Calu3 (cell line): ENCODE results near the gene NPC1L1. TPM values are rescaled to one million over a fixed set of nuclear protein-coding genes. Genes with fewer than 3 reads are reported as not detected.

Experiments used
- BruUV-seq: library from RNA; stranded (reverse); fragments of 400-500 nt; replicated peaks from 2 replicates; lab custom pipeline; 2021; lab: Mats Ljungman, UMichigan
- CTCF ChIA-PET: fragments of 300-600 bp; sonication (Branson Sonifier 250); formaldehyde crosslinking; loops from one replicate; lab custom pipeline; 2022; ENCODE audit warnings: antibody characterized with exemption; lab: Charles Lee
- DNase-seq: peaks from one replicate; pipeline ENCODE4 v3.0.0; 2022
- H3K27ac Mint-ChIP-seq: one replicate; pipeline ENCODE4 v1.8.0; 2022; ENCODE audit warnings: mixed read lengths; ENCODE audit not compliant: unreplicated experiment
- H3K27me3 Mint-ChIP-seq: one replicate; pipeline ENCODE4 v1.8.0; 2022; ENCODE audit warnings: mixed read lengths; ENCODE audit not compliant: unreplicated experiment
- H3K36me3 Mint-ChIP-seq: one replicate; pipeline ENCODE4 v1.8.0; 2022; ENCODE audit warnings: mild to moderate bottlenecking, moderate library complexity, mixed read lengths; ENCODE audit not compliant: insufficient read depth, unreplicated experiment
- H3K4me1 Mint-ChIP-seq: one replicate; pipeline ENCODE4 v1.8.0; 2022; ENCODE audit warnings: mild to moderate bottlenecking, low read depth, mixed read lengths; ENCODE audit not compliant: unreplicated experiment
- H3K4me3 Mint-ChIP-seq: one replicate; pipeline ENCODE4 v1.8.0; 2022; ENCODE audit warnings: mild to moderate bottlenecking, low read depth, moderate library complexity, mixed read lengths; ENCODE audit not compliant: unreplicated experiment
- H3K9me3 Mint-ChIP-seq: one replicate; pipeline ENCODE4 v1.8.0; 2022; ENCODE audit warnings: low read depth, mixed read lengths; ENCODE audit not compliant: unreplicated experiment
- CTCF ChIP-seq: fragments of 200-600 bp; IDR thresholded peaks from one replicate; pipeline ENCODE4 v1.8.0; 2022; ENCODE audit warnings: antibody characterized with exemption; ENCODE audit not compliant: unreplicated experiment
- intact Hi-C: fragments of 100-400 bp; cut with micrococcal nuclease; formaldehyde crosslinking; loops from one replicate; pipeline ENCODE4 v1.10.0; 2022; ENCODE audit not compliant: unreplicated experiment
- total RNA-seq: library from RNA; stranded (reverse); gene quantifications from 2 replicates; pipeline ENCODE4 v1.2.3, GENCODE V29; 2022

Gene NPC1L1
- total RNA-seq, 1 experiment from 2014 or later = 46.0 TPM

- CTCF ChIA-PET = interaction anchor here (1.4 kb wide), 1 partner anchor 8 kb away, joined by 5 read pairs; no protein-coding TSS in a partner anchor
- Mint-ChIP-seq H3K36me3 (no peaks in the 10 kb centered on the region), H3K9me3 (no peaks in the 10 kb centered on the region), H3K4me3 (no peak overlapping the region), H3K27ac (no peak overlapping the region), H3K4me1 (no peaks in the 10 kb centered on the region), H3K27me3 (no peaks in the 10 kb centered on the region)
- intact Hi-C loops = no loop called here
- TF ChIP-seq CTCF = no peak
- DNase-seq = no peak
- no TSS peak for BruUV-seq
These were observed 42.7 kb downstream of the NPC1L1 start for GRCh38 chr7:44498230-44498954.

- Mint-ChIP-seq H3K36me3 (no peaks in the 10 kb centered on the region), H3K27me3 (no peaks in the 10 kb centered on the region), H3K9me3 (no peaks in the 10 kb centered on the region), H3K27ac (no peak overlapping the region), H3K4me1 (no peaks in the 10 kb centered on the region), H3K4me3 (no peak overlapping the region)
- intact Hi-C loops = no loop called here
- CTCF ChIA-PET = interaction anchor here (1.4 kb wide), 1 partner anchor 9 kb away, joined by 5 read pairs; no protein-coding TSS in a partner anchor
- TF ChIP-seq CTCF = no peak
- no TSS peak for BruUV-seq
- no peak for DNase-seq
These were observed 43.7 kb downstream of the NPC1L1 start for GRCh38 chr7:44497155-44498027.

- no TSS peak for BruUV-seq
- Mint-ChIP-seq H3K27me3 (no peaks in the 10 kb centered on the region), H3K4me3 (no peak overlapping the region), H3K4me1 (no peaks in the 10 kb centered on the region), H3K27ac (no peak overlapping the region), H3K9me3 (no peaks in the 10 kb centered on the region), H3K36me3 (no peaks in the 10 kb centered on the region)
- CTCF ChIA-PET = no interaction called here
- DNase-seq = no peak
- no peak for TF ChIP-seq CTCF
- intact Hi-C loops = no loop called here
These were observed 44.7 kb downstream of the NPC1L1 start for GRCh38 chr7:44496385-44496784.

GRCh38 chr7:44494960-44495359 lies 46.2 kb downstream of the NPC1L1 start:
- DNase-seq = no peak
- H3K9me3 Mint-ChIP-seq = no peaks in the 10 kb centered on the region
- intact Hi-C loops = no loop called here
- TF ChIP-seq CTCF = no peak
- no peak overlapping the region for H3K27ac Mint-ChIP-seq
- H3K4me1 Mint-ChIP-seq = peaks cover 9% of the 10 kb centered on the region
- H3K36me3 Mint-ChIP-seq = peaks cover 12% of the 10 kb centered on the region
- H3K27me3 Mint-ChIP-seq = no peaks in the 10 kb centered on the region
- H3K4me3 Mint-ChIP-seq = no peak overlapping the region
- CTCF ChIA-PET = no interaction called here
- BruUV-seq = no TSS peak
